ENCODE measurements around the gene KIF20B.
A peak's percentile ranks its signal among the peaks of the same experiment; 100 is the strongest.

The KIF20B gene

DNA sequence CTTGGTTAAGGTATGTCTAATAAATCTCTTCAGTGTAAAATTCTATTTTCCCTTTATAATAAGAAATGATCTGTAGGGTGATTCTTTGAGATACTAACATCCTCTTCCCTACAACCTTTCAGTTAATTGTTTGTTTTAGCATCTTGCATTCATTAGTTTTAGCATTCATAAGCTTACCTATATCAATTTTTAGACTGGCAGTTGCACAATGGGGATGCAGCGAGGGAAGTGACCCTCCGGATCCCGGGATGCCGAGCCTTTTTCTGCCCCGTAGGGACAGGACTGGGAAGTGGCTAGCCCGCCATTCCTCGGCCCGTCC lies 508 bp upstream of the KIF20B start:
- no peak for DNase-seq (ENCODE audit: low read depth)
- peak overlapping the region; percentile 97 for H3K4me3 ChIP-seq (ENCODE audit: low read depth, low read length)
- TF ChIP-seq, protein P1, sequence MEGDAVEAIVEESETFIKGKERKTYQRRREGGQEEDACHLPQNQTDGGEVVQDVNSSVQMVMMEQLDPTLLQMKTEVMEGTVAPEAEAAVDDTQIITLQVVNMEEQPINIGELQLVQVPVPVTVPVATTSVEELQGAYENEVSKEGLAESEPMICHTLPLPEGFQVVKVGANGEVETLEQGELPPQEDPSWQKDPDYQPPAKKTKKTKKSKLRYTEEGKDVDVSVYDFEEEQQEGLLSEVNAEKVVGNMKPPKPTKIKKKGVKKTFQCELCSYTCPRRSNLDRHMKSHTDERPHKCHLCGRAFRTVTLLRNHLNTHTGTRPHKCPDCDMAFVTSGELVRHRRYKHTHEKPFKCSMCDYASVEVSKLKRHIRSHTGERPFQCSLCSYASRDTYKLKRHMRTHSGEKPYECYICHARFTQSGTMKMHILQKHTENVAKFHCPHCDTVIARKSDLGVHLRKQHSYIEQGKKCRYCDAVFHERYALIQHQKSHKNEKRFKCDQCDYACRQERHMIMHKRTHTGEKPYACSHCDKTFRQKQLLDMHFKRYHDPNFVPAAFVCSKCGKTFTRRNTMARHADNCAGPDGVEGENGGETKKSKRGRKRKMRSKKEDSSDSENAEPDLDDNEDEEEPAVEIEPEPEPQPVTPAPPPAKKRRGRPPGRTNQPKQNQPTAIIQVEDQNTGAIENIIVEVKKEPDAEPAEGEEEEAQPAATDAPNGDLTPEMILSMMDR (IDR thresholded peaks at IDR 0.05; ENCODE audit: low read depth, low read length, missing control alignments), result no peak

DNA sequence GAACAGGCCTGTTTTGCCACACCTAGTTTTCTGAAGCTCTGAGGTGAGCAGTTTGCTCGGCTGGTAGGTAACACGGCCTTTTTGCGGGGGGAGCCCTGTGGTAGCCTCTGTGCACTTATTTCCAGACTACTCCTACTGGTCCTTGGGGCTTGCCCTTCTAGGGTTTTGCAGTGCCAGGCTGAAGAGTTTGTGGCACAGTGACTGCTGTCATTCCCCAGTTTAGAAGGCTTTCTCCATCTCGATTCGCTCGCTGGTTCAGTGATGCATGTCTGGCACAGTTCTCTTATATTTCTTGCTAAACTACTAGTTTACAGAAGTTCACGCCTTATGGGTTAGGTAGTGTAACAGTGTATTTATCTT lies 711 bp downstream of the KIF20B start:
- TF ChIP-seq, protein P1 (IDR thresholded peaks at IDR 0.05; ENCODE audit: low read depth, low read length, missing control alignments), result no peak
- peak overlapping the region; percentile 97 for H3K4me3 ChIP-seq (ENCODE audit: low read depth, low read length)
- peak; percentile 5 for DNase-seq (ENCODE audit: low read depth)

DNA sequence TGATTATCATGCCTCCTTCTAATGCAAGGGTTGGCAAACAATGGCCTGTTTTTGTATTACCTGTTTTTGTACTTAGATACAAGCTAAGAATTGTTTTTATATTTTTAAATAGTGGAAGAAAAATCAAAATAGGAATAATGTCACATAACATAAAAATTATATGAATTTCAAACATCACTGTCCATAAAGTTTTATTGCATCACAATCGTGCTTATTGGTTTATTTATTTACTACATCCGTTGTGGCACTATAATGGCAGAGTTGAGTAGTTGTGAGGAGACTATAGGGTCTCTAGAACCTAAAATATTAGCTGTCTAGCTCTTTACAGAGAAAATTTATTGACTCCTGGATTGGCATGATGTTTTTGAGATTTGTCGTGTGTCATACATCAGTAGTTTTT lies 4.1 kb downstream of the KIF20B start:
- DNase-seq (ENCODE audit: low read depth), result no peak
- no peak overlapping the region for H3K4me3 ChIP-seq (ENCODE audit: low read depth, low read length)
- TF ChIP-seq, protein P1 (IDR thresholded peaks at IDR 0.05; ENCODE audit: low read depth, low read length, missing control alignments), result no peak

DNA sequence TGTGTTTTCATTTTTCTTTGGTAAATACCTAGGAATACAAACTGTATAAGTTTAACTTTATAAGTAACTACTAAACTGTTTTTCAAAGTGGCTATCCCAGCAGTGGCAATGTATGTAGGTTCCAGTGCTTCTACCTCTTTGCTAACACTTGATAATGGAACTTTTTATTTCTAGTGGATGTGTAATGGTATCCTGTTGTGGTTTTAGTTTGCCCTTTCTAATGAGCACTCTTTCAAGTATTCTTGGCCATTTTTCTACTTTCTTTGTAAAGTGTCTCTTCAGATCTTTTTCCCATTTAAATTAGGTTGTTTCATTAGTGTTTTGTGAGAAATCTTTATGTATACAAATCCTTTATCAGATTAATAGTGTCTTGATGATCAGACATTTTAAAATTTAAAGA lies 4.6 kb downstream of the KIF20B start:
- H3K4me3 ChIP-seq (ENCODE audit: low read depth, low read length), result no peak overlapping the region
- DNase-seq (ENCODE audit: low read depth), result no peak
- TF ChIP-seq, protein P1 (IDR thresholded peaks at IDR 0.05; ENCODE audit: low read depth, low read length, missing control alignments), result no peak

DNA sequence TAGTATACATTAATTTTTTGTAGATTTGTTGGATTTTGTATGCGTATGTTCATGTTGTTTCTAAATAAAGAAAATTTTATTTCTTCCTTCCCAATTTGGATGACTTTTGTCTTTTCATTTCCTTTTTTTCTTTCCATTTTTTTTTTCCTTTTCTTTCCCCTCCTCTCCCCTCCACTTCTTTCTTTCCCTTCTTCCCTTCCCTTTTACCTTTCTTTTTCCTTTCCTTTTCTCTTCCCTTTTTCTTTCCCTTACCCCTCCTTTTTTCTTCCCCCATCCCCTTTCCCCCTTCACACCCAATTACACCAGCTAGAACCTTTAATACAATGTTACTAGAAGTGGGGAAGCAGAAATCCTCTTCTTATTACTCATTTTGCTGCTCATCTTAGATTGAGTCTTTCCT lies 6.0 kb downstream of the KIF20B start:
- H3K4me3 ChIP-seq (ENCODE audit: low read depth, low read length), result no peak overlapping the region
- no peak for DNase-seq (ENCODE audit: low read depth)
- TF ChIP-seq, protein P1 (IDR thresholded peaks at IDR 0.05; ENCODE audit: low read depth, low read length, missing control alignments), result no peak

DNA sequence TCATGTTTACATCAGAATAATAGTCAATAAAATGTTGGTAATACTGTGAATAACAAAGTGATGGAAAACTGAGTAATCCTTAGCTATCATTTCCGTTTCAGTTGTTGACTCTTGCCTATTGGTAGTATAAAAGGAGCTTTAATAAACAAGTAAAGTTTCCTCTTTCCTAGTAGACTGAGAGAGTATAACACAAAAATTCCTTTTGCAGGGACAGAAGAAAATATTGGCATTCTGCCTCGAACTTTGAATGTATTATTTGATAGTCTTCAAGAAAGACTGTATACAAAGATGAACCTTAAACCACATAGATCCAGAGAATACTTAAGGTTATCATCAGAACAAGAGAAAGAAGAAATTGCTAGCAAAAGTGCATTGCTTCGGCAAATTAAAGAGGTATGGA lies 9.4 kb downstream of the KIF20B start:
- DNase-seq (ENCODE audit: low read depth), result no peak
- TF ChIP-seq, protein P1 (IDR thresholded peaks at IDR 0.05; ENCODE audit: low read depth, low read length, missing control alignments), result no peak
- no peak overlapping the region for H3K4me3 ChIP-seq (ENCODE audit: low read depth, low read length)

DNA sequence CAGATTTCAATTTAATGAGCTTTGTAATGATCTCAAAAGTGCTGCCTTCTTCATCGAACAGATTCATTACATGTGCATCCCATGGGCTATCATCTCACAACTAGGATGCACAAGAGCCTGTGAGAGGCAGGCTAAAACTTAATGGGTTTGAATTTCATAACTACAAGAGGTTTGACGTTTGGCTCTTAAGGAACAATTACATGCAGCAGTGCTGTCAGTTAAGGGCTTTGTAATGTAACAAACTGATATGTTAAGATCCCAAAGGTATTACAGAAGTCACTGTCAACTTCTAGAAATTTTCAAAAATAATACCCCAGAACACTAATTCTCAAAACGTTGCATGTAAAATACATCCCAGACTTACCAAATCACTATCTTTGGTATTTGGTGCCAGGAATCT lies 33.2 kb downstream of the KIF20B start:
- TF ChIP-seq, protein P1 (IDR thresholded peaks at IDR 0.05; ENCODE audit: low read depth, low read length, missing control alignments), result no peak
- H3K4me3 ChIP-seq (ENCODE audit: low read depth, low read length), result no peak overlapping the region
- no peak for DNase-seq (ENCODE audit: low read depth)
